Measurements from ENCODE around the gene BFAR. TPM values are rescaled to one million over a fixed set of nuclear protein-coding genes. Genes with fewer than 3 reads are reported as not detected.
A peak's percentile ranks its signal among the peaks of the same experiment; 100 is the strongest.
"Not testable (repeated sequence)": the region's sequence is repeated elsewhere in the genome, so short reads cannot be mapped to it uniquely, and the experiment has no call there.

The BFAR gene
- polyA plus RNA-seq (ENCODE audit: insufficient read length in 4 of 4) = 10 to 100 TPM; 69.1 to 72.8 (median 72.3) TPM

GRCh38 chr16:14632693-14633569 lies at the start of gene BFAR:
Gene BFAR (plus strand): TSS chr16:14632951. CDS start chr16:14644347, 11,396 bp downstream.
- DNase-seq (ENCODE audit: low read depth in 4 of 4, low spot score in 3 of 4) = peak; percentile 93 to 96 (median 94)

GRCh38 chr16:14585287-14585686 lies 47.5 kb upstream of the BFAR start:
- no peak for DNase-seq (ENCODE audit: low read depth in 4 of 4, low spot score in 3 of 4)

- no peak for DNase-seq (ENCODE audit: low read depth in 4 of 4, low spot score in 3 of 4)
Measured at GRCh38 chr16:14586637-14587305, 46.0 kb upstream of the BFAR start.

GRCh38 chr16:14600164-14600563 lies 32.6 kb upstream of the BFAR start:
- DNase-seq (ENCODE audit: low read depth in 4 of 4, low spot score in 3 of 4) = peak in 1 of 4 donors; percentile 10

- DNase-seq (ENCODE audit: low read depth in 4 of 4, low spot score in 3 of 4) = no peak
Measured at GRCh38 chr16:14602443-14602963, 30.2 kb upstream of the BFAR start.

GRCh38 chr16:14606102-14606501 lies 26.6 kb upstream of the BFAR start:
- DNase-seq (ENCODE audit: low read depth in 4 of 4, low spot score in 3 of 4) = no peak

- DNase-seq (ENCODE audit: low read depth in 4 of 4, low spot score in 3 of 4) = no peak
Measured at GRCh38 chr16:14608111-14608566, 24.6 kb upstream of the BFAR start.

GRCh38 chr16:14608604-14609003 lies 24.1 kb upstream of the BFAR start:
- DNase-seq (ENCODE audit: low read depth in 4 of 4, low spot score in 3 of 4) = no peak

- DNase-seq (ENCODE audit: low read depth in 4 of 4, low spot score in 3 of 4) = no peak
Measured at GRCh38 chr16:14609716-14610115, 23.0 kb upstream of the BFAR start.

GRCh38 chr16:14611660-14612059 lies 21.1 kb upstream of the BFAR start:
- no peak for DNase-seq (ENCODE audit: low read depth in 4 of 4, low spot score in 3 of 4)

GRCh38 chr16:14613991-14614390 lies 18.8 kb upstream of the BFAR start:
- DNase-seq (ENCODE audit: low read depth in 4 of 4, low spot score in 3 of 4) = no peak

GRCh38 chr16:14616280-14616679 lies 16.5 kb upstream of the BFAR start:
- DNase-seq (ENCODE audit: low read depth in 4 of 4, low spot score in 3 of 4) = no peak

- no peak for DNase-seq (ENCODE audit: low read depth in 4 of 4, low spot score in 3 of 4)
Measured at GRCh38 chr16:14618566-14618965, 14.2 kb upstream of the BFAR start.

- no peak for DNase-seq (ENCODE audit: low read depth in 4 of 4, low spot score in 3 of 4)
Measured at GRCh38 chr16:14627078-14627477, 5.7 kb upstream of the BFAR start.

- DNase-seq (ENCODE audit: low read depth in 4 of 4, low spot score in 3 of 4) = no peak
Measured at GRCh38 chr16:14628806-14629611, 3.7 kb upstream of the BFAR start.

GRCh38 chr16:14629612-14629918 lies 3.2 kb upstream of the BFAR start:
- DNase-seq (ENCODE audit: low read depth in 4 of 4, low spot score in 3 of 4) = peak in 1 of 4 donors; percentile 5

GRCh38 chr16:14629919-14630619 lies 2.7 kb upstream of the BFAR start, which contains the start of gene PARN:
Gene PARN (minus strand): TSS chr16:14630260. CDS start chr16:14630125, 135 bp downstream.
- peak; percentile 88 to 92 (median 90) for DNase-seq (ENCODE audit: low read depth in 4 of 4, low spot score in 3 of 4)

GRCh38 chr16:14630620-14631330 lies 2.0 kb upstream of the BFAR start:
- DNase-seq (ENCODE audit: low read depth in 4 of 4, low spot score in 3 of 4) = not testable (repeated sequence)

- no peak for DNase-seq (ENCODE audit: low read depth in 4 of 4, low spot score in 3 of 4)
Measured at GRCh38 chr16:14634389-14634725, 1.6 kb downstream of the BFAR start.

Data from right renal pelvis (tissue), 4 donors.